CD4-positive, alpha-beta T cell (primary cell): ENCODE data around the gene TLL2. TPM values are rescaled to one million over a fixed set of nuclear protein-coding genes. Genes with fewer than 3 reads are reported as not detected.

Source experiments
- ATAC-seq: fragments of 200-7000 bp; cut with Tn5 transposase; one replicate; pipeline ENCODE4 v1.10.0; 2022; ENCODE audit warnings: mild to moderate bottlenecking; ENCODE audit not compliant: poor library complexity
- CTCF ChIA-PET: fragments of 350-600 bp; sonication (Branson Sonifier 250); formaldehyde crosslinking; loops from one replicate; lab custom pipeline; 2021; ENCODE audit warnings: antibody characterized with exemption, inconsistent platforms; lab: Charles Lee
- POLR2A ChIA-PET: fragments of 350-600 bp; sonication (Branson Sonifier 250); formaldehyde crosslinking; loops from one replicate; lab custom pipeline; 2021; ENCODE audit warnings: antibody characterized with exemption, inconsistent platforms; lab: Charles Lee
- DNase-seq, 14 experiments: peaks; one replicate each; pipeline ENCODE4 v3.0.0-alpha.2; 2013 to 2020; ENCODE audit warnings: mixed read lengths in 2 of 14
- H3K27ac ChIP-seq, 2 donors: one replicate each; pipeline versions ENCODE4 v1.5.1 to v1.7.0; 2013; ENCODE audit warnings: low read length in 2 of 2, low read depth in 1 of 2, mild to moderate bottlenecking in 1 of 2
- H3K27me3 ChIP-seq, 2 experiments: 1 replicate in 1 of 2; 2 replicates in 1 of 2; pipeline versions ENCODE4 v1.6.1 to v1.7.0; 2013; ENCODE audit warnings: low read length in 2 of 2, control low read depth in 1 of 2, mild to moderate bottlenecking in 1 of 2, moderate library complexity in 1 of 2; ENCODE audit not compliant: insufficient read depth in 2 of 2, control insufficient read depth in 1 of 2
- H3K36me3 ChIP-seq: one replicate; pipeline ENCODE4 v1.6.1; 2013; ENCODE audit warnings: low read length, control low read depth; ENCODE audit not compliant: insufficient read depth
- H3K4me1 ChIP-seq: one replicate; pipeline ENCODE4 v1.6.1; 2013; ENCODE audit warnings: low read length, control low read depth; ENCODE audit not compliant: insufficient read depth
- H3K4me3 ChIP-seq: one replicate; pipeline ENCODE4 v1.5.1; 2013; ENCODE audit warnings: mild to moderate bottlenecking, low read length, moderate library complexity
- H3K9me3 ChIP-seq, 2 experiments: 1 replicate in 1 of 2; 2 replicates in 1 of 2; pipeline versions ENCODE4 v1.6.1 to v1.7.0; 2013; ENCODE audit warnings: low read length in 2 of 2, mild to moderate bottlenecking in 2 of 2, control low read depth in 1 of 2, moderate library complexity in 1 of 2; ENCODE audit not compliant: control insufficient read depth in 1 of 2, insufficient read depth in 1 of 2
- H3K27ac Mint-ChIP-seq: one replicate; pipeline ENCODE4 v1.8.0; 2020; ENCODE audit warnings: mixed read lengths
- H3K27me3 Mint-ChIP-seq: one replicate; pipeline ENCODE4 v1.8.0; 2021; ENCODE audit warnings: mixed read lengths
- H3K36me3 Mint-ChIP-seq: one replicate; pipeline ENCODE4 v1.8.0; 2021; ENCODE audit warnings: low read depth, mixed read lengths
- H3K4me1 Mint-ChIP-seq: one replicate; pipeline ENCODE4 v1.8.0; 2021; ENCODE audit warnings: low read depth, mixed read lengths
- H3K4me3 Mint-ChIP-seq: one replicate; pipeline ENCODE4 v1.8.0; 2020; ENCODE audit warnings: mild to moderate bottlenecking, mixed read lengths
- H3K9me3 Mint-ChIP-seq: one replicate; pipeline ENCODE4 v1.8.0; 2020; ENCODE audit warnings: mixed read lengths
- intact Hi-C, 2 experiments: fragments of 100-400 bp; cut with DNase I in 1 of 2; cut with micrococcal nuclease in 1 of 2; formaldehyde crosslinking; loops; one replicate each; pipeline versions ENCODE4 v1.15.1 to v1.9.0; 2023 to 2025; cut with DNase I, micrococcal nuclease
- total RNA-seq, 174 experiments: library from RNA in 2 of 174; stranded (reverse) in 2 of 174; gene quantifications; one replicate each; pipeline ENCODE4 v1.2.3 and lab custom pipeline; 2021 to 2026
- TF ChIP-seq, protein P1 (sequence below): fragments of 200-600 bp; IDR thresholded peaks from one replicate; pipeline ENCODE4 v1.8.0; 2022; ENCODE audit warnings: antibody characterized with exemption, mild to moderate bottlenecking

The TLL2 gene
- total RNA-seq, 2 experiments from 2014 or later: not detected

GRCh38 chr10:96390460-96390864 lies 123.3 kb downstream of the TLL2 start:
- ChIA-PET CTCF (no interaction called here), POLR2A (no interaction called here)
- Histone ChIP-seq H3K4me1 (no peaks in the 10 kb centered on the region), H3K9me3 (no peaks in the 10 kb centered on the region), H3K27ac (no peak overlapping the region), H3K27me3 (peaks cover 0 to 4% of the 10 kb centered on the region in 2 experiments), H3K36me3 (no peaks in the 10 kb centered on the region), H3K4me3 (no peak overlapping the region)
- Mint-ChIP-seq H3K9me3 (no peaks in the 10 kb centered on the region), H3K36me3 (no peaks in the 10 kb centered on the region), H3K27ac (no peak overlapping the region), H3K4me3 (no peak overlapping the region), H3K4me1 (no peaks in the 10 kb centered on the region), H3K27me3 (no peaks in the 10 kb centered on the region)
- ATAC-seq: no peak
- DNase-seq: no peak
- TF ChIP-seq, protein P1, sequence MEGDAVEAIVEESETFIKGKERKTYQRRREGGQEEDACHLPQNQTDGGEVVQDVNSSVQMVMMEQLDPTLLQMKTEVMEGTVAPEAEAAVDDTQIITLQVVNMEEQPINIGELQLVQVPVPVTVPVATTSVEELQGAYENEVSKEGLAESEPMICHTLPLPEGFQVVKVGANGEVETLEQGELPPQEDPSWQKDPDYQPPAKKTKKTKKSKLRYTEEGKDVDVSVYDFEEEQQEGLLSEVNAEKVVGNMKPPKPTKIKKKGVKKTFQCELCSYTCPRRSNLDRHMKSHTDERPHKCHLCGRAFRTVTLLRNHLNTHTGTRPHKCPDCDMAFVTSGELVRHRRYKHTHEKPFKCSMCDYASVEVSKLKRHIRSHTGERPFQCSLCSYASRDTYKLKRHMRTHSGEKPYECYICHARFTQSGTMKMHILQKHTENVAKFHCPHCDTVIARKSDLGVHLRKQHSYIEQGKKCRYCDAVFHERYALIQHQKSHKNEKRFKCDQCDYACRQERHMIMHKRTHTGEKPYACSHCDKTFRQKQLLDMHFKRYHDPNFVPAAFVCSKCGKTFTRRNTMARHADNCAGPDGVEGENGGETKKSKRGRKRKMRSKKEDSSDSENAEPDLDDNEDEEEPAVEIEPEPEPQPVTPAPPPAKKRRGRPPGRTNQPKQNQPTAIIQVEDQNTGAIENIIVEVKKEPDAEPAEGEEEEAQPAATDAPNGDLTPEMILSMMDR: no peak
- intact Hi-C loops: loop anchor here in 1 of 2 experiments (10.0 kb wide), 1 partner anchor 124 kb away; the partner anchor contains the start of gene TLL2

DNA sequence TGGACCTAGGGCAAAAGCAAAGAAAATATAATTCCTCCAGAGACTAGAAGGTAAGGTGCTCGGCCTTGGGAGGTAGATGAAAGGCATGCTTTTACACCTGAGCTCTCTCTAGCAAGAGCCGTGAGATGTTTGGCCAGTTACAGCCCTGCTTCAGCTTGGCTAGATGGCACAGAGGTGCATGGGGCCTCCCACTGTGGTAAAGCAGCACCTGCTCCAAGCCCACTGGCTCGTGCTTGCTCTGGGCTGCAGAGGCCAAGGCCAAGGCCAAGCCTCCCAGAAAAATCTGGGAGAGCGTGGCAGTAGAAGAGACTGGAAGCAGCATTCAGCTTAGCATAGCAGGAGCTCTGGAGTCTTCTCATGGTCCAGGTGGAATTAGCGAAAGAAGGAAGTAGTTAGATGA lies 123.9 kb downstream of the TLL2 start:
- no peaks in the 10 kb centered on the region for H3K36me3 ChIP-seq
- no peak for ATAC-seq
- no peak for DNase-seq
- no peaks in the 10 kb centered on the region for H3K4me1 ChIP-seq
- Mint-ChIP-seq H3K9me3 (no peaks in the 10 kb centered on the region), H3K4me3 (no peak overlapping the region), H3K4me1 (no peaks in the 10 kb centered on the region), H3K27ac (no peak overlapping the region), H3K36me3 (no peaks in the 10 kb centered on the region), H3K27me3 (peaks cover 4% of the 10 kb centered on the region)
- ChIA-PET POLR2A (no interaction called here), CTCF (no interaction called here)
- H3K27me3 ChIP-seq: peaks cover 0 to 4% of the 10 kb centered on the region in 2 experiments
- H3K4me3 ChIP-seq: no peak overlapping the region
- intact Hi-C loops: loop anchor here in 1 of 2 experiments (10.0 kb wide), 1 partner anchor 125 kb away; the partner anchor contains the start of gene TLL2
- H3K9me3 ChIP-seq: no peaks in the 10 kb centered on the region
- H3K27ac ChIP-seq: no peak overlapping the region
- TF ChIP-seq, protein P1: no peak

DNA sequence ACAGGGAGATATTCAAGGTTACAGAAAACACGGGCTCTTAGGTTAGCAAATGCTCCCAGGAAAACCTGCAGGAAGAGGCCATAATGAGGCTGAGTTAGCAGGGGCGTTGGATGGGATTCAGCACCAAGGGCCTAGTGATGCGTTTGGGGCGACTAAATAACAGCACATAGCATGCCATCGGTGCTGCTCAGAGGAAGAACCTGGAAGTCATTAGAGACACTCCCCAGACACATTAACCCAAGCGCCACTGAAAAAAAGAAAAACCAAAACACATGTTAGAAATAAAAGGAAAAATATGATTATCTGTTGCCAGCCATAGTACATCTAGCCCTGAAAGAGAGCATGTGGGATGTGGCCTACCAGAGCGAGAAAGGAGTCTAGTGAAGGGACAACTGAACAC lies 126.1 kb downstream of the TLL2 start:
- no peak overlapping the region for H3K27ac Mint-ChIP-seq
- H3K4me1 ChIP-seq: no peaks in the 10 kb centered on the region
- H3K27me3 ChIP-seq: no peaks in the 10 kb centered on the region
- H3K4me3 ChIP-seq: no peak overlapping the region
- POLR2A ChIA-PET: no interaction called here
- TF ChIP-seq, protein P1: no peak
- no peak overlapping the region for H3K27ac ChIP-seq
- H3K4me1 Mint-ChIP-seq: no peaks in the 10 kb centered on the region
- H3K36me3 ChIP-seq: no peaks in the 10 kb centered on the region
- H3K4me3 Mint-ChIP-seq: no peak overlapping the region
- ATAC-seq (no peak), DNase-seq (no peak)
- H3K9me3 ChIP-seq: peaks cover 0 to 6% of the 10 kb centered on the region in 2 experiments
- H3K9me3 Mint-ChIP-seq: no peaks in the 10 kb centered on the region
- H3K27me3 Mint-ChIP-seq: peaks cover 4% of the 10 kb centered on the region
- CTCF ChIA-PET: no interaction called here
- no peaks in the 10 kb centered on the region for H3K36me3 Mint-ChIP-seq
- intact Hi-C loops: no loop called here
